ENCODE data around the gene SPECC1. TPM values are rescaled to one million over a fixed set of nuclear protein-coding genes. Genes with fewer than 3 reads are reported as not detected.
"Not testable (repeated sequence)": the region's sequence is repeated elsewhere in the genome, so short reads cannot be mapped to it uniquely, and the experiment has no call there.

Gene SPECC1
- total and polyA plus RNA-seq, 8 donors = 6.1 to 38.3 (median 7.1) TPM

DNA sequence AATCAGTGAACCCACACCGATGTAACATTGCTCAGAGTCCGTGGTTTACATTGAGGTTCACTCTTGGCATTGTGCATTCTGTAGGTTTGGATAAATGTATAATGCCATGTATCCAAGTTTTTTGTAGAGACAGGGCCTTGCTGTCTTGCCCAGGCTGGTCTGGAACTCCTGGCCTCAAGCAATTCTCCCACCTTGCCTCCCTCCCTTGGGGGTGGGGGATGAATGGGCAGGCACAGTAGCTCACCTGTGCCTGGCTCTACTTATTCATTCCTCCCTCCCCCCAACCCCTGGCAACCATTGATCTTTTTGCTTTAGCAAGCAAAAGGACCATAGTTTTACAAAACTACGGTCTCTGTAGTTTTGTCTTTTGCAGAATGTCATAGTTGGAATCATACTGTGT lies 181.4 kb downstream of the SPECC1 start:
- ATAC-seq (no peak), DNase-seq (no peak)
- H3K27ac ChIP-seq = no peak overlapping the region
- TF ChIP-seq CTCF (IDR thresholded peaks at IDR 0.05) = no peak
- no peaks in the 10 kb centered on the region for H3K27me3 ChIP-seq
- H3K4me3 ChIP-seq = no peak overlapping the region
- peaks cover 0 to 2% of the 10 kb centered on the region in 2 donors for H3K9me3 ChIP-seq
- H3K36me3 ChIP-seq = no peaks in the 10 kb centered on the region
- intact Hi-C loops (cut with DNase I) = no loop called here
- H3K4me1 ChIP-seq = no peaks in the 10 kb centered on the region

GRCh38 chr17:20191056-20191455 lies 181.9 kb downstream of the SPECC1 start:
- Histone ChIP-seq H3K4me3 (no peak overlapping the region), H3K36me3 (no peaks in the 10 kb centered on the region), H3K27ac (no peak overlapping the region), H3K4me1 (no peaks in the 10 kb centered on the region), H3K27me3 (no peaks in the 10 kb centered on the region), H3K9me3 (peaks cover 0 to 2% of the 10 kb centered on the region in 2 donors)
- DNase-seq (no peak), ATAC-seq (peak; percentile 49)
- intact Hi-C loops (cut with DNase I) = no loop called here
- TF ChIP-seq CTCF (IDR thresholded peaks at IDR 0.05) = no peak

DNA sequence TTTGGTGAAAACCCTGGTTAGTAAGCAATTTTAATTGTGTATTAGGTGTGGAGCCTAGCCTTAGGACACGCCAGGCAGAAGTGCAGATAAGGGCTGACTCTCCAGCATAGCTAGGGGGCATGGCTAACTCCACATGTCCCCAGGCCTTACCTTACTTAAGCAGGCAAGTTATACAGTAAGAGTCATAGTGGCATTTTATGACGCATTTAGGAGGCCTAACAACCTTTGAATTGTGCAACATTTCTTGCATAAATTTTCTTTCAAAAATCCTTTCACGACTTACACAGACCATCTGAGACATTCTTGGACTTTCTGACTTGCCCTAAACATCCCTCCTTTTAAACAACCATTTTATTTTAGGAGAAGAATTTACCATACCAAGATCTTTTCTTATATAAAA lies 187.1 kb downstream of the SPECC1 start:
- intact Hi-C loops (cut with DNase I) = not testable (repeated sequence)

DNA sequence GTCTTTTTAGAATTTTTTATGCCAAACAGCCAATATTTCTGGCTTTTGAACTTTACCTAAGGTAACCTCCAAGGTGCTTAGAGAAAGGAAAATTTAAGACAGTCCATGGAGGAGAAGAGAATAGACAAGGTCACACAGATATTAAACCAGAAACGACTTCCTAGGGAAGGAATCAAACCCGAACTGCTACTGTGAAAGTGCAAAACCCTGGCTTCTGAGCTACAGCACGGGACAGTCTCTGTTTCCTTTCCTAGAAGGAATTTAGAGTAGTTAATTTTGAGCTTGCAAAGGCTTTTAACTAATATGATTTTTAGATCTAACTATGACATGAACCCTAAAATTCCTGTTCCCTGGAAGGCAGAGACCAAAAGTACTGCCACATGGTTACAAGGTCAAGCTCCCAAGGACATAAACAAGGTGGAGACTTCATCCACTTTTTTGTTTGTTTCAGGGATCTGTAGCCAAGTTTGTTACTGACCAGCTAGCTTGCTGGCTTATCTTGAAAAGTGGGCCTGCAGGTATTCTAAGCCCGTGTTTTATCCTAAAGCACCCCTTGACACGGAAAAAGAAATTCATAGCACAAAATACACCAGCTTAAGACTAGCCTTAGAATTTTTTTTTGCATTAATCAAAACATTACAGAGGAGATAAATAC lies 188.2 kb downstream of the SPECC1 start:
- Histone ChIP-seq H3K36me3 (no peaks in the 10 kb centered on the region), H3K27ac (no peak overlapping the region), H3K4me1 (no peaks in the 10 kb centered on the region), H3K9me3 (peaks cover 0 to 9% of the 10 kb centered on the region in 2 donors), H3K27me3 (no peaks in the 10 kb centered on the region), H3K4me3 (no peak overlapping the region)
- ATAC-seq = no peak
- intact Hi-C loops (cut with DNase I) = no loop called here
- DNase-seq = no peak
- TF ChIP-seq CTCF (IDR thresholded peaks at IDR 0.05) = no peak

More for the DNA sequence above, 187.1 kb downstream of the SPECC1 start:
- not testable (repeated sequence) for H3K27me3 ChIP-seq, H3K4me1 ChIP-seq, H3K9me3 ChIP-seq, H3K4me3 ChIP-seq, H3K36me3 ChIP-seq, DNase-seq, H3K27ac ChIP-seq, ATAC-seq

DNA sequence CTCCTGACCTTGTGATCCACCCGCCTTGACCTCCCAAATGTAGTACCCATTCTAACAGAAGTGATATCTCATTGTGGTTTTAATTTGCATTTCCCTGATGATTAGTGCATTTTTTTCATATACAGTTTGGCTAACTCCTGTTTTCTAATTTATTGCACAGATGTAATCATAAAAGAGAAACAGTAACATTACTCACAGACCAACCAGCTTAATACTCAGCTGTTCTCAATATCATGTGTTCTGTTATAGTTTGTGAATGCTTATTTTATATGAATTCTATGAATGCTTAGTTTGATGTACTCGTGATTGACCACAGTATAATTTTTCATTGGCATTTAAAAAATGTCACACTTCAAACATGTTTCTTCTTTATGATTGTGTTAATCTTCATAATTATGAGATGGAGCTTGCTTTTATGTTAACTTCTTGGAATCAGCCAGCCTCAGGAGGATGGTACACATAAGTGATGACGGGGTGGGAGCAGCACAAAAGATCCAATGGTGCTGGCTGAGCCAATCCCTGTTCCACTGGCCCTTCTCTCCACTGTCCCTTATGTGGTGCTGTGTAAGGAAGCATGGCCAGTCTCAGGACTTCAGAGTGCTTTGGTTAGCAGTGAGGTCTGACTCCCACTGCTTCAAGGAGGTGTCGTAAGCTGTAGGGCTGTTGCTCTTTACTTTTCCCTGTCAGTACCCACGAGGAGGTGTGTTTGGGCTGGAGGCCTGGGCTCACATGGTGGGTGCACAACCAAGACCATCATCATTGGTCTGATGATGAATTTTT lies 191.0 kb downstream of the SPECC1 start:
- Histone ChIP-seq H3K27me3 (no peaks in the 10 kb centered on the region), H3K36me3 (no peaks in the 10 kb centered on the region), H3K4me1 (no peaks in the 10 kb centered on the region), H3K27ac (no peak overlapping the region), H3K9me3 (peaks cover 0 to 8% of the 10 kb centered on the region in 2 donors), H3K4me3 (no peak overlapping the region)
- ATAC-seq (no peak), DNase-seq (no peak)
- intact Hi-C loops (cut with DNase I) = no loop called here
- TF ChIP-seq CTCF (IDR thresholded peaks at IDR 0.05) = no peak
